Neuronal stem cell (in vitro differentiated cells): Measurements from ENCODE around the gene KIF21B.

Experiments used
- DNase-seq: peaks from one replicate; pipeline ENCODE4 v3.0.0-alpha.2; 2013; ENCODE audit warnings: low spot score
- H2AFZ ChIP-seq: one replicate; pipeline ENCODE4 v1.6.1; 2013; ENCODE audit warnings: mild to moderate bottlenecking, low read length, inconsistent platforms
- H2AK5ac ChIP-seq: 2 replicates; pipeline ENCODE4 v1.6.1; 2013; ENCODE audit warnings: low read depth, mild to moderate bottlenecking, inconsistent platforms, low read length, moderate library complexity, mixed read lengths
- H2BK120ac ChIP-seq: 2 replicates; pipeline ENCODE4 v1.6.1; 2013; ENCODE audit warnings: low read depth, mild to moderate bottlenecking, inconsistent platforms, low read length, moderate library complexity, mixed read lengths
- H2BK12ac ChIP-seq: one replicate; pipeline ENCODE4 v1.6.1; 2013; ENCODE audit warnings: low read length, inconsistent platforms
- H2BK15ac ChIP-seq: 2 replicates; pipeline ENCODE4 v1.6.1; 2013; ENCODE audit warnings: mild to moderate bottlenecking, low read length, inconsistent platforms, mixed read lengths
- H2BK5ac ChIP-seq: one replicate; pipeline ENCODE4 v1.6.1; 2013; ENCODE audit warnings: inconsistent platforms, mild to moderate bottlenecking, low read length, moderate library complexity
- H3K14ac ChIP-seq: one replicate; pipeline ENCODE4 v1.6.1; 2013; ENCODE audit warnings: low read length, inconsistent platforms
- H3K18ac ChIP-seq: 2 replicates; pipeline ENCODE4 v1.6.1; 2013; ENCODE audit warnings: low read length, inconsistent platforms
- H3K23ac ChIP-seq: 2 replicates; pipeline ENCODE4 v1.6.1; 2013; ENCODE audit warnings: low read depth, mild to moderate bottlenecking, mixed read lengths, low read length, inconsistent platforms; ENCODE audit not compliant: poor library complexity
- H3K27ac ChIP-seq: replicated peaks from 3 replicates; pipeline ENCODE4 v1.5.1; 2013; ENCODE audit warnings: low read length, inconsistent platforms
- H3K27me3 ChIP-seq, 3 experiments: 2 replicates each; pipeline ENCODE4 v1.6.1; 2013; ENCODE audit warnings: low read length in 3 of 3, mild to moderate bottlenecking in 2 of 3, inconsistent platforms in 1 of 3, low read depth in 1 of 3, mixed read lengths in 1 of 3, moderate library complexity in 1 of 3; ENCODE audit not compliant: control insufficient read depth in 3 of 3, insufficient read depth in 3 of 3
- H3K36me3 ChIP-seq, 2 donors: replicated peaks in 1 of 2; 2 replicates each; pipeline ENCODE4 v1.6.1; 2013; ENCODE audit warnings: low read length in 2 of 2; ENCODE audit not compliant: control insufficient read depth in 2 of 2, insufficient read depth in 2 of 2
- H3K4ac ChIP-seq: 2 replicates; pipeline ENCODE4 v1.6.1; 2013; ENCODE audit warnings: inconsistent platforms, mild to moderate bottlenecking, low read length, moderate library complexity
- H3K4me1 ChIP-seq, 2 donors: 1 replicate in 1 of 2; 2 replicates in 1 of 2; pipeline ENCODE4 v1.6.1; 2013; ENCODE audit warnings: low read length in 2 of 2, low read depth in 1 of 2; ENCODE audit not compliant: control insufficient read depth in 2 of 2, insufficient read depth in 1 of 2
- H3K4me2 ChIP-seq: one replicate; pipeline ENCODE4 v1.6.1; 2013; ENCODE audit warnings: mild to moderate bottlenecking, low read length, inconsistent platforms; ENCODE audit not compliant: insufficient read depth, poor library complexity, severe bottlenecking
- H3K4me3 ChIP-seq, 2 donors: 2 replicates each; pipeline ENCODE4 v1.5.1; 2013; ENCODE audit warnings: low read length in 2 of 2, mild to moderate bottlenecking in 2 of 2, inconsistent platforms in 1 of 2, moderate library complexity in 1 of 2
- H3K79me1 ChIP-seq: one replicate; pipeline ENCODE4 v1.6.1; 2013; ENCODE audit warnings: low read depth, mild to moderate bottlenecking, inconsistent platforms, low read length, moderate library complexity
- H3K9ac ChIP-seq: one replicate; pipeline ENCODE4 v1.6.1; 2013; ENCODE audit warnings: mild to moderate bottlenecking, low read depth, low read length, inconsistent platforms; ENCODE audit not compliant: poor library complexity
- H3K9me3 ChIP-seq, 2 donors: replicated peaks in 1 of 2; 2 replicates each; pipeline versions ENCODE3 to v1.6.1; 2013; ENCODE audit warnings: low read length in 2 of 2, mild to moderate bottlenecking in 2 of 2, inconsistent platforms in 1 of 2, low read depth in 1 of 2, mixed read lengths in 1 of 2, moderate library complexity in 1 of 2; ENCODE audit not compliant: control insufficient read depth in 2 of 2, insufficient read depth in 1 of 2
- H4K8ac ChIP-seq: one replicate; pipeline ENCODE4 v1.6.1; 2013; ENCODE audit warnings: low read depth, mild to moderate bottlenecking, inconsistent platforms, low read length, moderate library complexity
- H4K91ac ChIP-seq: one replicate; pipeline ENCODE4 v1.6.1; 2013; ENCODE audit warnings: low read length, low read depth, mild to moderate bottlenecking, inconsistent platforms; ENCODE audit not compliant: poor library complexity
- WGBS, 2 donors: extraction: QIAGEN DNeasy Blood & Tissue Kit; methylation state at CpG; one replicate each; pipeline ENCODE4 v1.1.7; 2013; ENCODE audit warnings: missing lambda C conversion rate in 2 of 2, mixed read lengths in 1 of 2; ENCODE audit not compliant: insufficient read length in 2 of 2, insufficient replicate concordance in 1 of 2; ENCODE audit errors: extremely low coverage in 2 of 2; 5-methylcytosine and 5-hydroxymethylcytosine counted together

KIF21B gene

GRCh38 chr1:201053155-201053860 is 29.8 kb upstream of the KIF21B start:
- DNase-seq, result no peak
- Histone ChIP-seq H4K8ac (no peak overlapping the region), H2BK15ac (no peak overlapping the region), H2AFZ (no peak overlapping the region), H3K4me1 (peaks cover 7 to 12% of the 10 kb centered on the region in 2 donors), H3K9me3 (no peaks in the 10 kb centered on the region), H3K14ac (no peak overlapping the region), H4K91ac (no peak overlapping the region), H3K27me3 (peaks cover 0 to 36% (median 0%) of the 10 kb centered on the region in 3 experiments), H2BK5ac (no peak overlapping the region), H3K4me3 (no peak overlapping the region), H2BK120ac (no peak overlapping the region), H2BK12ac (peak overlapping the region; percentile 42), H3K9ac (no peak overlapping the region), H3K79me1 (no peaks in the 10 kb centered on the region), H2AK5ac (peak overlapping the region; percentile 5), H3K27ac (no peak overlapping the region), H3K23ac (peak overlapping the region; percentile 74), H3K4me2 (no peak overlapping the region), H3K18ac (peak overlapping the region; percentile 78), H3K4ac (no peak overlapping the region), H3K36me3 (no peaks in the 10 kb centered on the region)
- WGBS, 2 donors, result no CpG with 5 or more reads among the region's 22 CpGs

- no peak overlapping the region for H4K91ac ChIP-seq
- no peak overlapping the region for H3K4ac ChIP-seq
- H3K23ac ChIP-seq, result no peak overlapping the region
- H2AFZ ChIP-seq, result no peak overlapping the region
- peaks cover 7 to 12% of the 10 kb centered on the region in 2 donors for H3K4me1 ChIP-seq
- no peak overlapping the region for H2BK12ac ChIP-seq
- H3K79me1 ChIP-seq, result no peaks in the 10 kb centered on the region
- H2AK5ac ChIP-seq, result no peak overlapping the region
- H2BK120ac ChIP-seq, result no peak overlapping the region
- H3K9ac ChIP-seq, result no peak overlapping the region
- no CpG with 5 or more reads among the region's 2 CpGs for WGBS, 2 donors
- no peak overlapping the region for H4K8ac ChIP-seq
- no peaks in the 10 kb centered on the region for H3K9me3 ChIP-seq
- no peak overlapping the region for H3K18ac ChIP-seq
- no peaks in the 10 kb centered on the region for H3K36me3 ChIP-seq
- H3K27me3 ChIP-seq, result peaks cover 0 to 31% (median 0%) of the 10 kb centered on the region in 3 experiments
- H2BK15ac ChIP-seq, result no peak overlapping the region
- H2BK5ac ChIP-seq, result no peak overlapping the region
- DNase-seq, result no peak
- H3K4me2 ChIP-seq, result no peak overlapping the region
- H3K4me3 ChIP-seq, result no peak overlapping the region
- no peak overlapping the region for H3K27ac ChIP-seq
- H3K14ac ChIP-seq, result no peak overlapping the region
Measured at GRCh38 chr1:201051399-201051798, 27.9 kb upstream of the KIF21B start.

- no CpG with 5 or more reads among the region's 5 CpGs for WGBS, 2 donors
- peak overlapping the region; percentile 54 for H3K18ac ChIP-seq
- no peak overlapping the region for H2AK5ac ChIP-seq
Measured at GRCh38 chr1:201050515-201051277, 27.2 kb upstream of the KIF21B start.

GRCh38 chr1:201049248-201049831 is 25.8 kb upstream of the KIF21B start:
- Histone ChIP-seq H3K4me3 (no peak overlapping the region), H4K91ac (no peak overlapping the region), H2BK12ac (no peak overlapping the region), H3K18ac (no peak overlapping the region), H2AFZ (no peak overlapping the region), H4K8ac (no peak overlapping the region), H3K4me1 (peaks cover 7 to 11% of the 10 kb centered on the region in 2 donors), H3K4me2 (no peak overlapping the region), H2BK5ac (no peak overlapping the region), H3K79me1 (no peaks in the 10 kb centered on the region), H3K23ac (no peak overlapping the region), H3K27ac (no peak overlapping the region), H3K14ac (no peak overlapping the region), H2BK120ac (no peak overlapping the region), H2BK15ac (no peak overlapping the region), H3K4ac (no peak overlapping the region), H3K9me3 (no peaks in the 10 kb centered on the region), H3K27me3 (peaks cover 0 to 27% (median 0%) of the 10 kb centered on the region in 3 experiments), H2AK5ac (no peak overlapping the region), H3K9ac (no peak overlapping the region), H3K36me3 (no peaks in the 10 kb centered on the region)
- no peak for DNase-seq
- WGBS, 2 donors, result no CpG with 5 or more reads among the region's 5 CpGs

More at GRCh38 chr1:201050515-201051277, 27.2 kb upstream of the KIF21B start:
- H3K4me3 ChIP-seq, result no peak overlapping the region
- H2AFZ ChIP-seq, result no peak overlapping the region
- no peak for DNase-seq
- H3K27ac ChIP-seq, result no peak overlapping the region
- peak overlapping the region; percentile 36 for H3K9ac ChIP-seq
- H4K91ac ChIP-seq, result no peak overlapping the region
- H2BK15ac ChIP-seq, result no peak overlapping the region
- no peaks in the 10 kb centered on the region for H3K9me3 ChIP-seq
- no peak overlapping the region for H3K4me2 ChIP-seq
- H3K4me1 ChIP-seq, result peaks cover 7 to 12% of the 10 kb centered on the region in 2 donors
- no peak overlapping the region for H4K8ac ChIP-seq
- H2BK5ac ChIP-seq, result no peak overlapping the region
- peaks cover 0 to 29% (median 0%) of the 10 kb centered on the region in 3 experiments for H3K27me3 ChIP-seq
- H3K4ac ChIP-seq, result no peak overlapping the region
- H3K23ac ChIP-seq, result no peak overlapping the region
- H3K79me1 ChIP-seq, result no peaks in the 10 kb centered on the region
- H2BK120ac ChIP-seq, result no peak overlapping the region
- no peak overlapping the region for H2BK12ac ChIP-seq
- H3K14ac ChIP-seq, result no peak overlapping the region
- no peaks in the 10 kb centered on the region for H3K36me3 ChIP-seq
